DLD1 (cell line): Measurements from ENCODE around the gene TLR7.

ENCODE experiments used
- in situ Hi-C: cut with HindIII; loops from 2 replicates; pipeline ENCODE4 v1.10.0; 2017; ENCODE audit warnings: low sequenced_read_pairs

Gene TLR7

DNA sequence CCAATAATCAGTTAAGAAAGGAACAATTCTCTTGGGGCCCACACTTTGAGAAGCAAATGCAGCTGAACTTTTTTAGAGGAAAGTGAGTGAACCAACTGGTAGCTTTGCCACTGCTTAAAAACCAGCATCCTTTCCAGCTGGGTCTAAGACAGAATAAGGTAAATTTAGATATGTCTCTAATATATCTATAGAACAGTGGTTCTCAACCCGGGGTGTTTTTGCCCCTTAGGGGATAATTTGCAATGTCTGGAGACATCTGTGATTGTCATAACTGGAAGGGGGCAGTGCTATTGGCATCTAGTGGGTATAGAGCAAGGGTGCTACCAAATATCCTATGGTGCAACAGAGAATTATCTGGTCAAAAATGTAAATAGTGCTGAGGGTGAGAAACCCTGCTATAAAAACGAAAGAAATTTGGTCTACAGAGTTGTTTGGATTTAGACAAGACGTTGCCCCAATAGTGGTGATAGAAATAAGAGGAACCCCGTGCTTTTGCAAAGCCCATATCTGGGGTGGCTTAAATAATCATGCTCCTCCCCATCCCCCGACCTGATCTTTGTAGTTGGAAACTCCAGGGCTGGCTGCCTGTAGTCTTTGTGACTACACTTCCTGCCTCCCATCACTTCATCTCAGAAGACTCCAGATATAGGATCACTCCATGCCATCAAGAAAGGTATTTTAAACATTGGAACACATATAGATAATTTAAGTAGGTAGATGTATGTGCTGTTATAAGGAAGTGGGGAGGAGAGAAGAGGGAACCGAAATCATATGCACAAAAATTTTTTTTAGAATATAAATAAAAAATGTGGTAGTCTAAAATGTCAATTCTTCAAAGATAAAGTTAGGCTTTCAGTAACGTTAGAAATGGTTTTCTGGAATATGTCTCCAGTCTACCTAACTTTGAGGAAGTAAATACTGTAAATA, at the start of gene TLR7:
Gene TLR7, plus strand, starts transcription at position 622 of the 927 bp plus-strand sequence. CDS start 507 bp downstream, outside the sequence.
- in situ Hi-C loops = no loop called here

DNA sequence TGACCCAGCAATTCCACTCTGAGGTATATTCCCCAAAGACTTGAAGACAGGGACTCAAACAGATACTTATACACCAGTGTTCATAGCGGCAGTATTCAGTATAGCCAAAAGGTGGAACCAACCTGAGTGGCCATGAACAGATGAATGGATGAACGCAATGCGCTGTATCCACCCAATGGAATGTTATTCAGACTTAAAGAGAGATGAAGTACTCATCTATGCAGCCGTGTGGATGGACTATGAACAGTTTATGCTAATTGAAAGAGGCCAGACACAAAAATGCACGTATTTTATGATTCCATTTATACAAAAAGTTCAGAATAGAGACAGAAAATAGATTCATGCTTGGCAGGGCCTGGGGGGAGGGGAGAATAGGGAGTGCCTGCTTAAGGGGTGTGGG, 49.3 kb upstream of the TLR7 start:
- in situ Hi-C loops = no loop called here

DNA sequence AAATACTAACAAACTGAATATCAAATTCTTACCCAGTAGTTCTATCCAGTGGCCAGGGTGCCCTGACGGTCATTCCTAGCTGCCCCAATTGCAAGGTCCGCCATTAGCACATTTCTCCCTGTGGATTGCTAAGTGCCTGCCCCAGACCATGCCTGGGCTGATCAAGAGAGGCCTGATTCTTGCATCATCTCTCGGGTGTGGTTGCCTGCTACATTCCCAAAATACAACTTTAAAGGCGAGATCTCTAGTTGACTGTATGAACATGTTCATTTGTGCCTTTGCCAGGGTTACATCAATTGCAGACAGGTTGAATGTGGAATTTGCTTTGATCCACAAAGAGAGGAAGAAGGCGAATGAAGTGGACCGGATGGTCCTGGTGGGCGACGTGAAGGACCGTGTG, 47.6 kb upstream of the TLR7 start:
- in situ Hi-C loops = no loop called here

GRCh38 chrX:12820737-12821136, 46.1 kb upstream of the TLR7 start:
- in situ Hi-C loops = no loop called here

GRCh38 chrX:12824944-12825343, 41.9 kb upstream of the TLR7 start:
- in situ Hi-C loops = no loop called here

GRCh38 chrX:12825801-12826200, 41.1 kb upstream of the TLR7 start:
- in situ Hi-C loops = no loop called here

DNA sequence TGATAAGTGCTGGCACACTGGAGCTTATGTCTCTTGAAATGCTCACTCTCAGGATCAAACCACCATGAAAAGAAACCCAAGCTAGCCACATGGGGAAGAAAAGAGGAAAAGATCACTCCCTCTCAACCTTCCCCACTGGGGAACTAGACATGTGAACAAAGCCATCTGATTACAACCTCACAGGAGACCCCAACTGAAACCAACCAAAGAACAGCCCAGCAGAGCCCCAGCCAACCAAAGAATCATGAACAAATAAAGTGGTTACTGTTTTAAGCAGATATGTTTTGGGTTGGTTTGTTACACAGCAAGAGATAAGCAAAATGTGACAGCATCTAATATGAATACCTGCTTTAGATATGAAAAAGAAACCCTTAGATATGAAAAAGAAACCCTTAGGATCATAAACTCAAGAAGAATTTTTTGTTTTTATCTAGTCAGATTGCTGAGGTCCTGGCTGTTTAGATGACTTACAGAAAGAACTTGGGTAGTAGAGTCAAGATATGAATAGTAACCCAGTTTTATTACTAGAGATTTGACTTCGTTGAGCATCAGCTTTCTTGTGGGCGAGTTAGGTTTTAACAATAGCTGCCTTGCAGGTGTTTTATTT, 23.7 kb upstream of the TLR7 start:
- in situ Hi-C loops = no loop called here

DNA sequence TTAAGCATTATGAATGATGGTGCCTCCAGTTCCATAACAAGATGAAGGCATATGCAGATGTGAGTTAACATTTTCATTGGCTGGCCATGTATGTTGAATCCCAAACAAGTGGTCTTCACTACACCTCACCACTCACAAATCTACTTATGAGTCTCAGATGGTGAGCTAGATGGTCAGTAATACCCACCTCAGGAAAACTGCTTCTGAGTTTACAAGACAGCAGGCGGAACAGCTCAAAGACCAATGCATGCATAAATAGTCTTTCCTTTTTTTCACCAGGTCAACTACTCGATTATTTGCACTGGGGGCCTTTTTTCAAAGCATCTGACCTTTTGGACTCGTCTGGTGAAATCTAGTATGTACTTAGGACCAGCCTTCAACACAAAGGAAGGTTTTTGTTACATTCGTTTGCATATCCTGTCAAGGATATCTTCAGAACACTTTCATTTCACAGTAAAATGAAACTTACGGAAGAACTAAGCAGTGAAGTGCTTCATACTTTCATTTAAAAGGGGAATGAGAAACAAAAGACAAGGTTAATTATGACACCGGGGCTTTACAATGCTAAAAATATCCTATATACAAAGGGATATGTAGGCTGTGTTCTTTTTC, 23.1 kb upstream of the TLR7 start:
- in situ Hi-C loops = no loop called here

- in situ Hi-C loops = no loop called here
Measured at GRCh38 chrX:12844319-12844718, 22.6 kb upstream of the TLR7 start.

DNA sequence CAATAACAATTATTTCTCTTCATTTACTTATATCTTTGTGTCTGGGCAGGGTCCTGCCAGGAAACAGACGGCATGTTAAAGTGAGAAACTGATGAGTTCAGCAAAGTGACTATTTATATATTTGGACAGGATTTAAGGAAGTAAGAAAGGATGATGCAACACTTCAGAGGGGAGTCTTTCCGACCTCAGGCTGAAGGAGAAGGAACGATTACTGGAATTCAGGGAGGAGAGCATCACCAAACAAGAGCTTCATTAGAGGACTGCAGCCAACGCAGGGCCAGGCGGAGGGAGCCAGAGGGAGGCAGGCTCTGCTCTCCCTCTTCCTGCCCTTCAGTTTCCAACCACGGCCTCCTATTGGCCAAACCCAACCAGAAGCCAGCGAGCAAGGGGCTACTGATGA, 1.5 kb upstream of the TLR7 start:
- in situ Hi-C loops = no loop called here

DNA sequence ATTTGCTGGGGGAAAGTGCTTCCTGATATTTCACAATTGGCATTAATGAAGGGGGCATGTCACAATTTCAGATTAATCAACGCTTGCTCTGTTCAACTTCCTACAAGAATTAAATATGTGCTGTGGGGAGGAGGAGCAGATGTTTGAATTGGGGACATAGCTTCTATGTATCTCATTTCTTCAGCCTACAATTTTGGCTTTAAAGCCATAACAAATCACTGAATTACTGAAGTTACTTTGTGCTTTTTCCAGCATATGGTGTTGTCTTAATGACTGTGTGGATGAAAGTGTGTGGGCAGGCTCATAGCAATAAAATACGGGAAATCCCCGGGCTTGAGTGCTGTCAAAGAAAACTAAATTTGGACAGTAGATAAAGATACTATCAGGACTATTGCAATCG, 813 bp downstream of the TLR7 start:
- in situ Hi-C loops = no loop called here

GRCh38 chrX:12868747-12869146, 1.9 kb downstream of the TLR7 start:
- in situ Hi-C loops = no loop called here

DNA sequence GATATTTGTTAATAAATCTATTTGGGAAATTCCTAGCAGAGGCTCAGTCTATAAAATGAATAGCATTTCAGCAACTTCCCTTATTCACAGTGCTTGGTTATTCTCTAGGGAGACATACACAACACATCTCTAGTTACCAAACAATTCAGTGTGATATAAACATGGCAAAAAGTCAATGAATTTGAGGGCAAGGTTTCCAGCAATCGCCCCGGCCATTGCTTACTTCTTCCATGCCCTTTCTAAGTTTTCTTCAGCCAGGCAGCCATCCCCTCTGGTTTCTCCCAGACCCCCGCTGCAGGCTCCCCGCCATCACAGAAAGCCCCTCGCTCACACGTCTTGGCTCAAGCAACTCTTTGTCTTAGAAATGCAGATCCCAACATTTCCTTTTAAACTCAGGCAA, 4.4 kb downstream of the TLR7 start:
- in situ Hi-C loops = no loop called here

- in situ Hi-C loops = no loop called here
Measured at GRCh38 chrX:12872741-12873140, 5.9 kb downstream of the TLR7 start.

DNA sequence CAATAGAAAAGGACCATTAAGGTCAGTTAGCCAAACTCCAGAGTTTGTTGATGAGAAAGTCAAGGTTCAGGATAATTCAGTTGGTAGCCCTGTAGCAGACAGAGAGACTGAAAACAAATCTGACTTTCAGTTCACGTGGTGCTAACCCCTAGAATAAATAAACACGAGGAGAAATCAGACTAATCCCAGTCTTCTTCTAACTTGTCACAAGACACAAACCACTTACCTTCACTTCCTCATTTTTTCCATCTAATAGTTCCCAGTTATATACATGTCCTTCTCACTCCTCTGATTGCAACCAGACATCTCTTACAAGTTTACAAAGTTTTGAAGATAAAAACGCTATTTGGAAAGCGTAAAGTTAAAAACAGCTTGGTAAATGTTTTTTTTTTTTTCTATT, 7.7 kb downstream of the TLR7 start:
- in situ Hi-C loops = no loop called here

GRCh38 chrX:12877386-12877785, 10.5 kb downstream of the TLR7 start:
- in situ Hi-C loops = no loop called here

DNA sequence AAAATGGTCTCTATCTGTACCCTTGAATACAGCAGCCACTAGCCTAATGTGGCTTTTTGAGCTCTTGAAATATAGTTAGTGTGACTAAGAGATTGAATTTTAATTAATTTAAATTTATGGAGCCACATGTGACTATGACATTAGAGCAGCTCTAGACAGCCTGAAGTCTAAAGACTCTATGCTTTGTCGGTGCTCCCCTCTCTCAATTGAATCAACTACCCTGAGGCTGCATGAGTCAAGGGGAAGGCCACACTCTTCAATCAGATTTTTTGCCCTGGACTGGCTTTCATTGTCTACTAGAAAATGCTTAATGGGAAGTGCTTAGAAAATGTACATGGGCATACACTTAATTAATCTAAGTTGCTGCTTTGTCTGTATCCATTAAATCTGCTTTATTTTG, 11.7 kb downstream of the TLR7 start:
- in situ Hi-C loops = no loop called here

DNA sequence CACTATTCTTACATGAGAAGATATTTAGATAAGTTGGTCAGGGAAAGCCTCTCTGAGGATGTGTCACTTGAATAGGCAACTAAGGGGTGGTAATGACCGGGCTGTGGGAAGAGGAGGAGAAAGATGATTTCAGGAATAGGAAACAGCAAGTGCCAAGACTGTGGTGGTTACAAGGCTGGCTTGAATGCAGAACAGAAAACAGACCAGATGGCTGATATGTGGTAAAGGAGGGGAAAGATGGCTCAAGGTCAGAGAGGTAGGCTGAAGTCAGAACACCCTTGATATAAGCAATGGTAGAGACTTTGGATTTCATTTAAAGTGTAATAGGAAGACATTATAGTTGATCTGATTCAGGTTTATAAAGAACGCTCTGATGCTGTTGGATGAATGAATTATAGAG, 15.0 kb downstream of the TLR7 start:
- in situ Hi-C loops = no loop called here

GRCh38 chrX:12885508-12885907, 18.6 kb downstream of the TLR7 start:
- in situ Hi-C loops = no loop called here

GRCh38 chrX:12886545-12886944, 19.7 kb downstream of the TLR7 start:
- in situ Hi-C loops = no loop called here

DNA sequence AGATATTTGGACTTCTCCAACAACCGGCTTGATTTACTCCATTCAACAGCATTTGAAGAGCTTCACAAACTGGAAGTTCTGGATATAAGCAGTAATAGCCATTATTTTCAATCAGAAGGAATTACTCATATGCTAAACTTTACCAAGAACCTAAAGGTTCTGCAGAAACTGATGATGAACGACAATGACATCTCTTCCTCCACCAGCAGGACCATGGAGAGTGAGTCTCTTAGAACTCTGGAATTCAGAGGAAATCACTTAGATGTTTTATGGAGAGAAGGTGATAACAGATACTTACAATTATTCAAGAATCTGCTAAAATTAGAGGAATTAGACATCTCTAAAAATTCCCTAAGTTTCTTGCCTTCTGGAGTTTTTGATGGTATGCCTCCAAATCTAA, 20.3 kb downstream of the TLR7 start:
- in situ Hi-C loops = no loop called here

- in situ Hi-C loops = no loop called here
Measured at GRCh38 chrX:12887767-12888166, 20.9 kb downstream of the TLR7 start.
